Psoas muscle (tissue), 8 donors: ENCODE measurements around the gene DDAH1. TPM values are rescaled to one million over a fixed set of nuclear protein-coding genes. Genes with fewer than 3 reads are reported as not detected.

Experiments used
- ATAC-seq, 4 donors: fragments of 200-7000 bp; cut with Tn5 transposase; one replicate each; pipeline ENCODE4 v1.9.1; 2020; ENCODE audit warnings: moderate library complexity in 3 of 4, mild to moderate bottlenecking in 2 of 4
- DNase-seq, 2 donors: peaks; one replicate each; pipeline ENCODE4 v3.0.0-alpha.2; 2020
- H3K27ac ChIP-seq: fragments of 200-600 bp; one replicate; pipeline ENCODE4 v1.8.0; 2022
- H3K27me3 ChIP-seq, 3 donors: fragments of 200-600 bp in 1 of 3; one replicate each; pipeline versions ENCODE4 v1.6.1 to v1.8.0; 2013 to 2022; ENCODE audit warnings: low read length in 2 of 3, mild to moderate bottlenecking in 2 of 3, moderate library complexity in 1 of 3; ENCODE audit not compliant: insufficient read depth in 3 of 3
- H3K36me3 ChIP-seq, 2 donors: fragments of 200-600 bp in 1 of 2; one replicate each; pipeline versions ENCODE4 v1.6.1 to v1.8.0; 2013 to 2022; ENCODE audit warnings: low read depth in 1 of 2, mild to moderate bottlenecking in 1 of 2, moderate library complexity in 1 of 2; ENCODE audit not compliant: insufficient read depth in 1 of 2
- H3K4me1 ChIP-seq: fragments of 200-600 bp; one replicate; pipeline ENCODE4 v1.8.0; 2022
- H3K4me3 ChIP-seq: fragments of 200-600 bp; one replicate; pipeline ENCODE4 v1.8.0; 2022; ENCODE audit warnings: mild to moderate bottlenecking
- H3K9me3 ChIP-seq: fragments of 200-600 bp; one replicate; pipeline ENCODE4 v1.8.0; 2022
- CTCF ChIP-seq: fragments of 200-600 bp; IDR thresholded peaks from one replicate; pipeline ENCODE4 v1.8.0; 2022; ENCODE audit warnings: antibody characterized with exemption
- WGBS, 3 donors: extraction: QIAGEN DNeasy Blood & Tissue Kit; methylation state at CpG; one replicate each; pipeline versions ENCODE4 v1.1.6 to v1.1.7; 2013; 5-methylcytosine and 5-hydroxymethylcytosine counted together
- intact Hi-C, 2 donors: fragments of 100-400 bp; cut with DNase I; formaldehyde crosslinking; loops; one replicate each; pipeline versions ENCODE4 v1.11.0 to v1.14.2; 2022
- polyA plus RNA-seq, 3 donors: library from polyadenylated mRNA; stranded (reverse); fragments of 200-250 nt; gene quantifications; one replicate each; pipeline ENCODE4 v1.2.3, GENCODE V29; 2013
- total RNA-seq, 4 donors: library from RNA; stranded (reverse); fragmentation: NEBNext Ultra II Directional in 2 of 4; extraction: Animal tissue kit (Norgen Biotek cat#: 25700) in 2 of 4; gene quantifications; one replicate each; pipeline versions ENCODE4 v1.2.1 to v1.2.4, GENCODE V29; 2021 to 2023
- donor health status: healthy with polysubstance abuse.
- donor health status: DM: no; HTN: no; CAD: no; lungs with moderate emphysema.
- donor health status: Bipolar disorder and iron deficiency.
- donor health status: healthy.
- donor health status: DM: yes; HTN: yes; CAD: no.
- donor health status: DM: no; HTN: no; CAD: no.
- donor health status: DM: no; HTN: no; CAD: no.
- donor health status: DM: yes; HTN: yes; CAD: no.

The DDAH1 gene
- total and polyA plus RNA-seq, 7 donors, result 2.1 to 53.6 (median 8.2) TPM

DNA sequence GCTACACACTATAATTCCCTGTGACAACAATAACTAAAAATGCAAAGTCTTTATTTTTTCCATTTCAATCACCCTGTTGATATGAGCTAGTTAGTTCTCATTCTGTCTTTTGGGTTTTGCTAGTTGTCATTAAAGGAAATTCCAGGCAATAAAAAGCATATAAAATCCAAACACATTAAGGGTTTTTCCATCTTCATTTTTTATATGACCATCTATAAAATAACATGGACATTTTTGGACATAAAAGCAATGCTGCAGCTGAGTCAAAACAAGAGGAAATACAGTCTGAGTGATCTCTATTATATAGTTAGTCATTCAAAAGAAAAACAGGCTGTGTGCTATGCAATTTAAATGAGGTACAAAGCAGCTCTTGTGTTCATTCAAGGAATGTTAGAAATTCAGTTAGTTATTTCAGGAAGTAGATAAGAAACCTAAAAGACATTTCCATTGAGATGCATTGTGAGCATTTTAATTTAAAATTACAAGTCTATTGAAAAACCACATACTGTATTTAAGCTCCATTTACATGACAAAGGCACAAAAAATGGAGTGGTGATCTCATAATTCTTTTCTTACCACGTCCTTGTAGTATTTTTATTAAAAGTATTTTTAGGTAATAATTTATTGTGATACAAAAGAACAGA, 121.2 kb downstream of the DDAH1 start:
- Histone ChIP-seq H3K4me3 (no peak overlapping the region), H3K9me3 (no peaks in the 10 kb centered on the region), H3K27ac (peak overlapping the region; percentile 53), H3K27me3 (no peaks in the 10 kb centered on the region), H3K36me3 (no peaks in the 10 kb centered on the region), H3K4me1 (peaks cover 40% of the 10 kb centered on the region)
- intact Hi-C loops, result loop anchor here (5.0 to 10.0 kb wide), 3 partner anchors 39 to 121 kb away; partner anchors contain the start of gene DDAH1 (in 1 of the 2)
- ATAC-seq (no peak), DNase-seq (no peak)
- WGBS, 3 donors, result 7 to 18% (median 10%) methylated on average over 1 of the region's 1 CpG
- no peak for TF ChIP-seq CTCF

DNA sequence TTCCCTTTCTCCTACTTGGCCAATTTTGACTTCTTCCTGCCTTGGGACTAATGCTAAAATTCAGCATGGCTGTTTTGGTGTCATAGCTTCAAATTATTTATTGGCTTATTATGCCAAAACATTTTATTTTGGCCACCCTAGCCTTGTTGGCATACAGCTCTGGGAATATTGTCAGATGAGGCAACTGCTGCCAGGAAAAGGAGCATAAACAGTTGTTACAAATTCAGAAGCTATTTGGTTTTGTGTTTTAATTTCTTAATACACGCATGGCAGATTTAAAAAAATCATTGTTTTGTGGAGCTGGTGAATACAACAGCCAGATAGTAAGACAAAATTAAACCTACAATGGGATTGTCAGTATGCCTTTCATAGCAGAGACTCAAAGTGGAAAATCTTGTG, 121.7 kb downstream of the DDAH1 start:
- peak overlapping the region; percentile 53 for H3K27ac ChIP-seq
- 19 to 37% (median 20%) methylated on average over 1 of the region's 1 CpG for WGBS, 3 donors
- DNase-seq (no peak), ATAC-seq (no peak)
- TF ChIP-seq CTCF, result no peak
- intact Hi-C loops, result loop anchor here (5.0 to 10.0 kb wide), 3 partner anchors 39 to 122 kb away; partner anchors contain the start of gene DDAH1 (in 1 of the 2)
- H3K4me1 ChIP-seq, result peaks cover 46% of the 10 kb centered on the region
- no peaks in the 10 kb centered on the region for H3K36me3 ChIP-seq
- H3K4me3 ChIP-seq, result no peak overlapping the region
- no peaks in the 10 kb centered on the region for H3K9me3 ChIP-seq
- H3K27me3 ChIP-seq, result no peaks in the 10 kb centered on the region

GRCh38 chr1:85342207-85342606, 122.8 kb downstream of the DDAH1 start:
- intact Hi-C loops, result loop anchor here (5.0 to 10.0 kb wide), 3 partner anchors 40 to 123 kb away; partner anchors contain the start of gene DDAH1 (in 1 of the 2)
- no peak overlapping the region for H3K27ac ChIP-seq
- DNase-seq (no peak), ATAC-seq (no peak)
- H3K27me3 ChIP-seq, result no peaks in the 10 kb centered on the region
- no peak overlapping the region for H3K4me3 ChIP-seq
- no peaks in the 10 kb centered on the region for H3K9me3 ChIP-seq
- no peaks in the 10 kb centered on the region for H3K36me3 ChIP-seq
- no peak for TF ChIP-seq CTCF
- H3K4me1 ChIP-seq, result peaks cover 51% of the 10 kb centered on the region

- Histone ChIP-seq H3K27me3 (no peaks in the 10 kb centered on the region), H3K4me3 (peak overlapping the region; percentile 16), H3K27ac (peak overlapping the region; percentile 65), H3K4me1 (peaks cover 51% of the 10 kb centered on the region), H3K36me3 (no peaks in the 10 kb centered on the region), H3K9me3 (no peaks in the 10 kb centered on the region)
- 27 to 64% (median 30%) methylated on average over 3 of the region's 3 CpGs for WGBS, 3 donors
- TF ChIP-seq CTCF, result no peak
- no peak for DNase-seq
- intact Hi-C loops, result loop anchor here (5.0 to 10.0 kb wide), 3 partner anchors 42 to 124 kb away; partner anchors contain the start of gene DDAH1 (in 1 of the 2)
- no peak for ATAC-seq
Observed at GRCh38 chr1:85340427-85340826, 124.5 kb downstream of the DDAH1 start.
